Lower leg skin (tissue), 4 donors: ENCODE data around the gene ALDH1A3. TPM values are rescaled to one million over a fixed set of nuclear protein-coding genes. Genes with fewer than 3 reads are reported as not detected.

Experiments
- DNase-seq, 2 donors: peaks; one replicate each; pipeline ENCODE4 v3.0.0-alpha.2; 2019; ENCODE audit warnings: low spot score in 2 of 2
- H3K4me3 ChIP-seq: fragments of 200-600 bp; sonication (generic); 2 replicates; pipeline ENCODE4 v1.5.1; 2017; ENCODE audit warnings: mild to moderate bottlenecking, low read depth; ENCODE audit not compliant: poor library complexity, severe bottlenecking
- POLR2A ChIP-seq, 2 donors: fragments of 450-650 bp; IDR thresholded peaks; one replicate each; pipeline ENCODE4 v1.6.1; 2016 to 2017; ENCODE audit warnings: antibody characterized with exemption in 2 of 2, mild to moderate bottlenecking in 1 of 2, moderate library complexity in 1 of 2
- WGBS, 2 donors: methylation state at CpG; one replicate each; pipeline ENCODE4 v1.1.5; 2018; 5-methylcytosine and 5-hydroxymethylcytosine counted together
- intact Hi-C: fragments of 100-400 bp; cut with DNase I; formaldehyde crosslinking; loops from one replicate; pipeline ENCODE4 v1.15.0; 2023; ENCODE audit warnings: low total_unique reads
- total RNA-seq, 4 donors: library from RNA; depleted of rRNA; stranded (reverse); fragments of >200 nt; gene quantifications; one replicate each; pipeline ENCODE4 v1.1.0, GENCODE V29; 2016
- TF ChIP-seq, protein P1 (sequence below), 3 donors: fragments of 450-650 bp; IDR thresholded peaks; one replicate each; pipeline ENCODE4 v1.5.1; 2016; ENCODE audit warnings: antibody characterized with exemption in 3 of 3, mild to moderate bottlenecking in 3 of 3, moderate library complexity in 2 of 3

The ALDH1A3 gene
- 10 to 100 TPM in 2 of 4 donors, 1 to 10 TPM in 2; 3.3 to 24.5 (median 8.7) TPM for total RNA-seq

DNA sequence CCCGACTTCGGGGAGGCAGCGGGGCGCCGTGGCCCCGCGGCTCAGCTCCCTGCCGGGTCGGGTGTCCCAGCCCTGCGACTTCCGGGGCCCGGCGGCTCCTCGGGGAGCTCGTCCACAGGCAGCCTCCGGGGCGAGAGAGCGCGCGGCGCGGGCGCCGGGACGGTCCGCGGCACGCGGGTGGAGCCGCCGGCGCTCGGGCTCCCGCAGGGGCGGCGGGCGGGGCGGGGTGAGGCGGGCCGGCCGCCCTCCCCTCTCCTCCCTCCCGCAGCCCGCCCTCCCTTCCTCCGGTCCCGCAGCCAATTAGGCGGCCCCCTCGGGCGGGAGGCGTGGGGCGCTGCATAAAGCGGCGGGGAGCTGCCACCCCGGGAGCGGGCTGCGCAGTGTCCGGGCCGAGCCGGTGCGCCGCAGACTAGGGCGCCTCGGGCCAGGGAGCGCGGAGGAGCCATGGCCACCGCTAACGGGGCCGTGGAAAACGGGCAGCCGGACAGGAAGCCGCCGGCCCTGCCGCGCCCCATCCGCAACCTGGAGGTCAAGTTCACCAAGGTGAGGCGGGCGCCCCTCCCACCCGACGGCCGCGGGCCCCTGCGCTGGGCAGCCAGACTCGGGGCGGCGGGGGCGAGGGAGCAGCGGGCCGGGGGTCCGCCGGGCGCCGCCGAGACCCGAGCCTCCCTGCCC, at the start of gene ALDH1A3:
ALDH1A3 (plus strand) TSS at position 368 of the 675 bp plus-strand sequence; CDS start at position 445, 77 bp downstream.
- TF ChIP-seq, protein P1, sequence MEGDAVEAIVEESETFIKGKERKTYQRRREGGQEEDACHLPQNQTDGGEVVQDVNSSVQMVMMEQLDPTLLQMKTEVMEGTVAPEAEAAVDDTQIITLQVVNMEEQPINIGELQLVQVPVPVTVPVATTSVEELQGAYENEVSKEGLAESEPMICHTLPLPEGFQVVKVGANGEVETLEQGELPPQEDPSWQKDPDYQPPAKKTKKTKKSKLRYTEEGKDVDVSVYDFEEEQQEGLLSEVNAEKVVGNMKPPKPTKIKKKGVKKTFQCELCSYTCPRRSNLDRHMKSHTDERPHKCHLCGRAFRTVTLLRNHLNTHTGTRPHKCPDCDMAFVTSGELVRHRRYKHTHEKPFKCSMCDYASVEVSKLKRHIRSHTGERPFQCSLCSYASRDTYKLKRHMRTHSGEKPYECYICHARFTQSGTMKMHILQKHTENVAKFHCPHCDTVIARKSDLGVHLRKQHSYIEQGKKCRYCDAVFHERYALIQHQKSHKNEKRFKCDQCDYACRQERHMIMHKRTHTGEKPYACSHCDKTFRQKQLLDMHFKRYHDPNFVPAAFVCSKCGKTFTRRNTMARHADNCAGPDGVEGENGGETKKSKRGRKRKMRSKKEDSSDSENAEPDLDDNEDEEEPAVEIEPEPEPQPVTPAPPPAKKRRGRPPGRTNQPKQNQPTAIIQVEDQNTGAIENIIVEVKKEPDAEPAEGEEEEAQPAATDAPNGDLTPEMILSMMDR (IDR thresholded peaks at IDR 0.05) = no peak
- TF ChIP-seq POLR2A (IDR thresholded peaks at IDR 0.05) = no peak
- no peak for DNase-seq
- no peak within 1 kb of the TSS for H3K4me3 ChIP-seq
- intact Hi-C loops = no loop called here
- WGBS, 2 donors = no CpG with 5 or more reads among the region's 93 CpGs

DNA sequence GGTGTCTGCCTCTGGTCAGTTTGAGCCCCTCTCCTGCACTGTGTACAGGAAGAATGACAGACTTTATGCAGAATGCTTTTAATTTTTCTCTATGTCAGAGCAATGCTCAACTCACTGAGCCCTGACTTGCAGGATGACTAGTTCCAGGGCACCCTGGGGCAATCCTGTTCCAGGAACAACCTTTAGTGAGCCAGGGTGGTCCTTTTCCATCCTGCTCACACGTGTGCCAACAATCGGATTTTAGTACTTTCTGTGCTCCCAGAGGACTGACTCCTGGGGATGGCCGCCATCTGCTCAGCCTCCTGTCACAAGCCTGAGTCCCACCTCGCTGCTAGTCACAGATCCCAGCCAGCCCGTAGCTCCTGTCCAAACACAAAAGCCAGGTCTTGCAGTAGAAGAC, 48.2 kb upstream of the ALDH1A3 start:
- no peak for DNase-seq
- no peak for TF ChIP-seq POLR2A (IDR thresholded peaks at IDR 0.05)
- TF ChIP-seq, protein P1 (IDR thresholded peaks at IDR 0.05) = no peak
- WGBS, 2 donors = 48 to 57% methylated on average over 5 of the region's 5 CpGs
- intact Hi-C loops = no loop called here
- no peak overlapping the region for H3K4me3 ChIP-seq

DNA sequence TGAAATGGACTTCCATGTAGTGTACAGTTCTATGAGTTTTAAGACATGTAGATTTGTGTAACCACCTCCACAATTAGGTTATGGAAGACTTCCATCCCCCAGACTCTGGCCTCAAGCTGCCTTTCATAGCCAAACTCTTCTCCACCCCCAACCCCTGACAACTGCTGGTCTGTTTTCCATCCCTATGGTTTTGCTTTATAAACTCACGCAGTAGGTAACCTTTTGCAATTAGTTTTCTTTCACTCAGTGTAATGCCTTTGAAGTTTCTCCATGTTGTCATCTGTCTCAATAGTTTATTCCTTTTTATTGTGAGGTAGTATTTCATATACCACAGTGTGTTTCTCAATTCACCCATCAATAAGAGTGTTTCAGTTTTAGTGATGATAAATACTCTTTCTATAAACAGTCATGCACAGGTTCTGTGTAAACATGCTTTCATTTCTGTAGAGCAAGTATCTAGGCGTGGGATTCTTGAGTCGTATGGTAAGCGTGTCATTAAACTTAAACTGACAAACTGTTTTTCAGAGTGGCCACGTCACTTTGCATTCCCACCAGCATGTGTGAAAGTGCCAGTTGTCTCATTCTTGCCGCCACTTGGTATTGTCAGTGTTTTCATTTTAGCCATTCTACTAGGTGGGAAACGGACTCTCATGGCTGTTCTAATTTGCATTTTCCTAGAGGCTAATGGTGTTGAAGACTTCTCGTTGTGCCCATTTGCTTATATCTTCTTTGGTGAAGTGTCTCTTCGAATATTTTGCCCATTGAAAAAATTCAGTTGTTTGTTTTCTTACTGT, 47.3 kb upstream of the ALDH1A3 start:
- WGBS, 2 donors = 91 to 92% methylated on average over 9 of the region's 9 CpGs

DNA sequence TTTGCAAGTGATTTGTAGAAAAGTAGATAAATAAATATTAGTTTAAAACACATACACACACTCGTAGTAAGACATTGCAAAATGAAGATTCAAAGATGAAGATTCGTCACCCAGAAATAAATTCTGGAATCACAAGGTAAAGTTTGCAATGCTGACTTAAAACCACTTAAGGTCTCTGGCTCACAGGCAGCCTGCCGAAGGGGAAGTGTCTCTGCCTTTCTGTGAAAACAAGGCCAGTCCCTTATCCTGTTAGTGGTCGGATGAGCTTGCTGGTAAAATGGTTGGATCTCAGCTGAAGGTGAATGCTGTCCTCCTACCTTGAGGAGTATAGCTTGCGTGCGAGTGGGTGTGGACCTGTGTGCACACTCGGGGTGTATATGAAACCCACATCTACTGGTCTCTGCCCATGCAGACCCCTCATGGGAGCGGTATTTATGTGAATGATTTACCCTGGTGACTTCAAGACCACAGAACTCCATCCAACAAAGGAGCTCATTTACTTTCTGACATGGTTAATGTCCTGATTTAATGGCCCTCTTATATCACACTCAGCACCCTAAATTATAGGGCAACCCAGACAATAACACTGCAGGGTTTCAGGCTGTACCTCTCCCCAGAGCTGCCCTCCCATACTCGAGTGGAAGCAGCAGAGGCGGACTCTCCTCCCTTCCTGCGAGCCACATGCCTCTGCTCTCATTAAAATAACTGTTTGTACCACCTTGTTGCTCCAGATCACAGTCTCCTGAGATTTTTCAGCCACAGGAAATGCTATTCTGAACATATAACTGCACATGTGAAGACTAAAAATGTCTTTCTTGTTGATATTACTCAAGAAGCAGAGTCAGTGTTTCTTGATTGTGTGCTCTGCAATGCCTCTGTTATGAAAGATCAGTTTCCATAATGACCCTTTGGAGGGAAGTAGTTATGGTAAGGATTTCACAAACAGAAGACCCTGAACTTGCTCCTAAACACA, 45.9 kb upstream of the ALDH1A3 start:
- WGBS, 2 donors = 81% methylated on average over 11 of the region's 11 CpGs
- DNase-seq = no peak
- no peak overlapping the region for H3K4me3 ChIP-seq
- intact Hi-C loops = no loop called here
- TF ChIP-seq POLR2A (IDR thresholded peaks at IDR 0.05) = no peak
- TF ChIP-seq, protein P1 (IDR thresholded peaks at IDR 0.05) = no peak

More for the DNA sequence above, 47.3 kb upstream of the ALDH1A3 start:
- no peak overlapping the region for H3K4me3 ChIP-seq
- intact Hi-C loops = no loop called here
- DNase-seq = no peak
- TF ChIP-seq POLR2A (IDR thresholded peaks at IDR 0.05) = no peak
- TF ChIP-seq, protein P1 (IDR thresholded peaks at IDR 0.05) = no peak

DNA sequence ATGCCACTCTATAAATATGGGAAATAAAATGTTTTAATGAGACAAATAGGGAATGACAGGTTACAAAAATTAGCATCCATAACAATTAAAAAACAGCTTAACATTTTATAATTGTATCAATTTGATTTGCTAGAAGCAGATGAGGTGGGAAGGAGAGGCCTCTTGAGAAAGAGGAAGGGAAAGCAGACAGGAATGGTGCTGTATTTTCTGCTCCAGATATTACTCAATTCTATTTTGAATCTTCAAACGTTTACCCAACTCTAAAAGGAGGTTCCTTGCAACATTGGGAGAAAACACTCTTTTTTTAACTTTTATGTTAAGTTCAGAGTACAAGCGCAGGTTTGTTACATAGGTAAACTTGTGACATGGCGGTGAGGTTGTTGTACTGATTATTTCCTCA, 44.9 kb upstream of the ALDH1A3 start:
- DNase-seq = no peak
- H3K4me3 ChIP-seq = no peak overlapping the region
- intact Hi-C loops = no loop called here
- WGBS, 2 donors = 73 to 77% methylated on average over 3 of the region's 3 CpGs
- TF ChIP-seq, protein P1 (IDR thresholded peaks at IDR 0.05) = no peak
- no peak for TF ChIP-seq POLR2A (IDR thresholded peaks at IDR 0.05)
